ENCODE measurements around the gene PPP1R13L.
"Not testable (repeated sequence)": the region's sequence is repeated elsewhere in the genome, so short reads cannot be mapped to it uniquely, and the experiment has no call there.

PPP1R13L gene

DNA sequence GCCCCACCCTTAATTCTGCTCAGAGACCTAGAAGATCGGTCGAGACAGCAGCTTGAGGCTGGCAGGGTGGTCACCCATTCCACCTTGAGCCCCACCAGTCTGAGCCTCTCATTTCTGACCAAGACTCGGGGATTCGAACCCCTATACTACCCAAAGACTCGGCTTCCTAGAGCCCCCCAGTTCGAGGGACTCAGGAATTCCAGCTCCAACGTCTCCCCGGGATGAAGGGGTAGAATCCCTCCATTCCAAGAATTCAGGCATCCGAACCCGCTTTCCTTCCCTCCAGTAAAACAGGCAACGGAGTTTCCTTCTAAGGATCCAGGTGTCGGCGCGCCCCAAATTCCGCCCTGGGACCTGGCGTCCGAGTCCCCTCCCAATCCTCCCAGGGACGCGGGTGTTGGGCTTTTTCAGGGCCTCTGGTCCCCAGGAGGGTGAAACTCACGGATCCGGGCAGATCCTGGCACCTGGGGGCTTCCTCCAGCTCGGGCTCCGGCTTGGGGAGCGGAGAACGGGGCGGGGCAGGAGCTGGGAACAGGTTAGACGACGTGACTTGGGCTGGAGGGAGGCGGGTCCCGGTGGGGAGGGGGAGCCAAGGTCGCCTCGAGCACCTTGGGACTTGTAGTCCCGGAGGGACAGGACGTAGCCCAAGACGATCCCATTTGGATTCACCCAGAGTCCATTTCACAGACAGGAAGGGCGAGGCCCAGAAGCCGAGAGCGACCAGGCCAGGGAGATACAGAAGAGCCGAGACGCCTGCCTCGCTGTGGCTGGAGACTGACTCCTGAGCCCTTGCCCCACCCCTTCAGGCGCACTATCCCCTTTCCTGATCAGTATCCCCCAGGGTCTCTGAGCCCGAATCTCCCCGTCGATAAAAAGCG is at the start of gene PPP1R13L:
PPP1R13L (minus strand) TSS at position 513 of the 878 bp plus-strand sequence. CDS start 6,751 bp downstream, outside the sequence.
- DNase-seq = peak; percentile 59

DNA sequence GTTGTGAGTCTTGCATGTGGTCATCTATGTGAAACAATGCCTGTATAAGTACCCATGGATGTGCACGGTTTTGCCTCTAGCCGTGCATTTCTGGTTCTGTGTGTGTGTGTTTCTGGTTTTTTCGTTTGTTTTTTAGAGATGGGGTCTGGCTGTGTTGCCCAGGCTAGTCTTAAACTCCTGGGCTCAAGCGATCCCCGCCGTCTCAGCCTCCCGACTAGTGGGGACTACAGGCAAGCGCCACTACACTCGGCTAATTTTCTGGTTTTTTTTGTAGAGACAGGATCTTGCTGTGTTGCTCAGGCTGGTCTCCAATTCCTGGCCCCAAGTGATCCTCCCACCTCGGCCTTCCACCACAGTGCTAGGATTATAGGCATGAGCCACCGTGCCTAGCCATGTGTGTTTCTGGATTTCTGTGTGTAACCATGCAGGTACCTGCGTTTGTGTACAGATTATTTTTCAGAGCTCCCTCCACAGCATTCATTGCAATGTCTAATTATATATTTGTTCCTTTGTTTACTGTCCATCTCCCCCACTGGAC is 47.0 kb upstream of the PPP1R13L start:
- DNase-seq = no peak

GRCh38 chr19:45451131-45451849 is 46.4 kb upstream of the PPP1R13L start:
- peak; percentile 78 for DNase-seq

DNA sequence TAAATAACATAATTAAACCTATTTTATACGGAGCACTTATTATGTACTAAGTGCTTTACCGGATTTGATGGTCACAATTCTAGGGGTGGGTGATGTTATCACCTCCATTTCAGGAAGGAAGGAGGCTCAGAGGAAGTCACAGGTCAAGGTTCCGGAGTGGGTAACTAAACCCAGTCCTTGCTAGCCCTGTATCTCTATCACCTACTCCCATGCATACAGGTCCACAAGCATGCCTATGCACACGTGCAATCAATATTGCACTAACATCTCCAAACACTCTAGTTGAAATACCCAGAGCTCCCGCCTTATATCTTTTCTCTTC is 45.1 kb upstream of the PPP1R13L start:
- no peak for DNase-seq

GRCh38 chr19:45448887-45449299 is 44.0 kb upstream of the PPP1R13L start:
- no peak for DNase-seq

DNA sequence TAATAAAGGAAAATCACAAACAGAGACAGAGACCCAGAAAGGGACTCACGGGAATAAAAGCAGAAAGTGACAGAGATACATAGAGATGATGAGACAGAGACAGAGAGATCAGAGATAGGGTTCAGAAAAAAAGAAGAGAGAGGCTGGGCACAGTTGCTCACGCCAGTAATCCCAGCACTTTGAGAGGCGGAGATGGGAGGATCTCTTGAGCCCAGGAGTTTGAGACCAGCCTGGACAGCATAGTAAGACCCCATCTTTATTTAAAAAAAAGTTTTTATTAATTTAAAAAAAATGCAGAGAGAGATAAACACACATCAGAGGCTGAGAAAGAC is 43.5 kb upstream of the PPP1R13L start:
- no peak for DNase-seq

GRCh38 chr19:45446944-45447343 is 42.1 kb upstream of the PPP1R13L start:
- peak; percentile 73 for DNase-seq

GRCh38 chr19:45446295-45446694 is 41.4 kb upstream of the PPP1R13L start:
- DNase-seq = no peak

- DNase-seq = no peak
Measured at GRCh38 chr19:45445139-45445538, 40.3 kb upstream of the PPP1R13L start.

GRCh38 chr19:45444318-45445041 is 39.6 kb upstream of the PPP1R13L start:
- peak; percentile 95 for DNase-seq

- DNase-seq = peak; percentile 92
Measured at GRCh38 chr19:45443462-45444317, 38.8 kb upstream of the PPP1R13L start.

- no peak for DNase-seq
Measured at GRCh38 chr19:45442778-45443461, 38.1 kb upstream of the PPP1R13L start.

GRCh38 chr19:45442408-45442777 is 37.5 kb upstream of the PPP1R13L start:
- DNase-seq = no peak

- no peak for DNase-seq
Measured at GRCh38 chr19:45440873-45441654, 36.2 kb upstream of the PPP1R13L start.

DNA sequence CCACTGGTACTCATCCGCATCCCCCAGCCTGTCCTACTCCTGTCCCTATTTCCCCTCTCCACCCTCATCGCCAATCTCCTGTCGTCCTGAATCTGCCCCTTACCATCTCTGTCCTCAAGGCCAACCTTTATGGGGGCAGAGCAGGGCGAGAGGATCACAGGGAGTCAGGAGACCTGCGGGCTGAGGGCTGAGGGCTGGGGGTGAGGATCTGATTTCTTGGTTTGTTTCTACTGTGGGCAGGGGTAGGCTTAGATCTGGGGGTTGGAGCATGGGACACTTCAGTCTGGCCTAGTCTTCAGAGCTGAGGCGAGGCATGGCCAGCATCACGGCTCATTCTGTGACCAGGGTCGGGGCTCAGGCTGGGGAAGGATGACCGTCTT is 35.4 kb upstream of the PPP1R13L start:
- DNase-seq = no peak

DNA sequence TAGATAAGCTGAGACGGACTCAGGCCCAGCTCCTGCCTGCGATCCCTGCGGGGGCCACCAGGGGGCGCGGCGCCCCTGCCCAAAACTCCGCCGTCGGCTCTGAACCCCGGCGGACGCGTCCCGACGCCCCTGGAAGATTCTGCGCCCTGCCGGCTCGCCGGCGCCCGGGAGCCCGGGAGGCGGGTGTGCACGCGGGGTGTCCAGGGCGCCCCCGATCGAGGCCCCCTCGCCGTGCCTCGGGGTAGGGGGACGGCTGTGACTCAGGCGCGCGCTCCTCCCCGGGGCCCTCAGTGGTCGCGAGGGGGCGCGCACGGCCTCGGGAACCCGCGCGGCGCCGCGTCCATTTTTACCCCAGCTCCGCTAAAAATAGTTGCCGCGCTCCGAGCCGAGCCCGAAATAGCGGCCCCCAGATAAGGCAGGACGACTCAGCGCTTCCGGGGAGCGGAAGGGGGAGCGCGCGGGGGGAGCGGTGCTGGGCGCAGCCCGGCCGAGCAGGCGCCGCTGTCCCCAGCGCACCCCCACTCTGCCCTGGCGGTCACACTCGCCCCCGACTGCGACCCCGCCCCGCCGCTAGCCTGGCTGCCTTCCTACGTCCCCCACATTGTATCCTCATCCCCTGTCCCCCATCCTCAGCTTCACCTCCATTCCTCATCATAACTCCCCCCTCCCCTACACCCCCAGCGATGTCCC is 34.8 kb upstream of the PPP1R13L start:
- peak; percentile 86 for DNase-seq

DNA sequence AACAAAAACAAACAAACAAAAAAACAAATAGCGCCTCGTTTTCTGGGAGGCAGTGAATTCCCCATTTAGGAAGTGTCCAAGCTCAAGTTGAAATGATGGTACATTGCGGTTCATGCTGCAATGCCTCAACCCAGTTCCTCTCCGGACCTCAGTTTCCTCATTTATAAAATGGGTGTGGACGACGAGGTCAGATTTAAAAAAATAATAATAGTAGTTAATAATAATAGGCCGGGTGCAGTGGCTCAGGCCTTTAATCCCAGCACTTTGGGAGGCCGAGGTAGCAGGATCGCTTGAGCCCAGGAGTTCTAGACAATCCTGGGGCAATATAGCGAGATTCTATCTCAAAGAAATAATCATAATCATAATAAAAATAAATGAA is 34.3 kb upstream of the PPP1R13L start:
- no peak for DNase-seq

DNA sequence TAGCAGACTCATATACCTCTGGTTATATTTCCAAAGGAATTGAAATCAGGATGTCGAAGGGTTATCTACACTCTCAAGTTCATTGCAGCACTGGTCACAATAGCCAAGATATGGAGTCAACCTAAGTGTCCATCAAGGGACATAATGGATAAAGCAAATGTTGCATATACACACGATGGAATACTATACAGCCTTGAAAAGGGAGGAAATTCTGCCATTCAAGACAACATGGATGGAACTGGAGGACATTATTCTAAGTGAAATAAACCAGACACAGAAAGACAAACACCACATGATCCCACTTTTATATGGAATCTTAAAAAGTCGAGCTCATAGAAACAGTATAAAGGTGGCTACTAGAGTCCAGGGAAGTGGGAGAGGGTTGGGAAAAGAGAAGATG is 32.5 kb upstream of the PPP1R13L start:
- no peak for DNase-seq

DNA sequence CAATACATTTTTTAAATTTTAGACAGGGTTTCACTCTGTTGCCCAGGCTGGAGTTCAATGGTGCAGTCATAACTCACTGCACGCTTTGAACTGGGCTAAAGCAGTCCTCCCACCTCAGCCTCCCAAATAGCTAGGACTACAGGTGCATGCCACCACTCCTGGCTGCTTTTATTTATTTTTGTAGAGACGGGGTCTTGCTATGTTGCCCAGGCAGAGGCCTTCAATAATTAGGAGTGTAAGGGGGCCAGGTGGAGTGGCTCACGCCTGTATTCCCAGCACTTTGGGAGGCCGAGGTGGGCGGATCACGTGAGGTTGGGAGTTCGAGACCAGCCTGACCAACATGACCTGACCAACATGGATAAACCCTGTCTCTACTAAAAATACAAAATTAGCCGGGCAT is 27.7 kb upstream of the PPP1R13L start:
- DNase-seq = not testable (repeated sequence)

DNA sequence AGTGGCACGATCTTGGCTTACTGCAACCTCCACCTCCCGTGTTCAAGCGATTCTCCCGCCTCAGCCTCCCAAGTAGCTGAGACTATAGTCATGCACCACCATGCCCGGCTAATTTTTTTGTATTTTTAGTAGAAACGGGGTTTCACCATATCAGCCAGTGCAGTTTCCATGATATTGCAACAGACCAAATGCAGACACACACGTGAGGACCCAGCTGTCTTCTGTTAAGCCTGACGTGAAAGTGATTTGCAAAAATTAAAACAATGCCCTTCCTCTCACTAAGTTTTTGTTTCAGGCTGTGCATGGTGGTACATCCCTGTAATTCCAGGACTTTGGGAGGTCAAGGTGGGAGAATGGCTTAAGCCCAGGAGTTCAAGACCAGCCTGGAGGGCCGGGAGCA is 26.1 kb upstream of the PPP1R13L start:
- DNase-seq = not testable (repeated sequence)

Data from left hindlimb (tissue), 1 donor.